GM19025 (cell line): ENCODE data around the gene DNAJC15.
"Not testable (repeated sequence)": the region's sequence is repeated elsewhere in the genome, so short reads cannot be mapped to it uniquely, and the experiment has no call there.

ENCODE experiments used
- ATAC-seq: cut with Tn5 transposase; IDR thresholded peaks from one replicate; pipeline ENCODE4 v1.9.1; 2021; ENCODE audit warnings: mild to moderate bottlenecking, low read depth, moderate library complexity; ENCODE audit not compliant: unreplicated experiment

The DNAJC15 gene

DNA sequence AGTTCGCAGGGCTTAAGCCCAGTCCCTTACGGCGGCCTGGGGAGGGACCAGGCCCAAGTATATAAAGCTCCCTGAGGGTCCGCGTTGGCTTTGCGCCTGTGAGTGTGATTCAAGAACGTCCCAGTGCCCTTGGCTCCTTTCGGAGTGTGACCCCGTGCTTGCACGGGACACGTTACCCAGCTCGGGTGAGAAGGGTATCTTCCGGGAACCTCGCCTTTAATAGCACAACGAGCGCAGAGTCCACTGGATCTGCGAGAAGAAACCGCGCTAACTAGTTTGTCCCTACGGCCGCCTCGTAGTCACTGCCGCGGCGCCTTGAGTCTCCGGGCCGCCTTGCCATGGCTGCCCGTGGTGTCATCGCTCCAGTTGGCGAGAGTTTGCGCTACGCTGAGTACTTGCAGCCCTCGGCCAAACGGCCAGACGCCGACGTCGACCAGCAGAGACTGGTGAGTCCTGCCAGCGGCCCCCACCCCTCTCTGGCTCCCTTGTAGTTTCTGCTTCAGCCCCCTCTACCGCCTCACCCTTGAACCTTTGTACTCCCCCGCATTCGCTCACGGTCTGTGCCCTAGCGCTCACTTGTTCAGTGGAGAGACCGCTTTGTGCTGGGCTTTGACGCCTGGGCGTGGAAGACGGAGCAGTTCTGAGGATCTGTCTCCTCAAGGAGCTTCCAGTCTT, at the start of gene DNAJC15:
TSS of gene DNAJC15 (plus strand) at position 298 of the 675 bp plus-strand sequence. CDS start at position 339, 41 bp downstream.
- peak; percentile 74 for ATAC-seq

DNA sequence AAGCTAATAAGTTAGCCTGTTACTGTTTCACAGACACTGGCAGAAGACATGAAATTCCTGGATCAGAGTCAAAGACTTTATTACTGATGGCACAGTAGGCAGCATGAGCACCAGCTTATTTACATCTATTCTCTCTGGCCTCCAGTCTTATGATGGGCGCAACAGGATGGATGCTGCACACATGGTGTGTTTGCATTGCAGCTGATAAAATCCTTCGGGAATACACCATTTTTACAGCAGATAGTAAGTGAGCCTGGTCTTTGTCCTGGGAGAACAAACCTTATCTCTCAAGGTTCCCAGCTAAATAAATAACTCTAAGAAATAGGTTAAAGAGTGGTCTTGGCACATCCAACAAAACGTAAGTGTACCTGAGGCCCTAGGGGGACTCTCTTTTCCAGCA, 47.3 kb upstream of the DNAJC15 start:
- ATAC-seq = no peak

DNA sequence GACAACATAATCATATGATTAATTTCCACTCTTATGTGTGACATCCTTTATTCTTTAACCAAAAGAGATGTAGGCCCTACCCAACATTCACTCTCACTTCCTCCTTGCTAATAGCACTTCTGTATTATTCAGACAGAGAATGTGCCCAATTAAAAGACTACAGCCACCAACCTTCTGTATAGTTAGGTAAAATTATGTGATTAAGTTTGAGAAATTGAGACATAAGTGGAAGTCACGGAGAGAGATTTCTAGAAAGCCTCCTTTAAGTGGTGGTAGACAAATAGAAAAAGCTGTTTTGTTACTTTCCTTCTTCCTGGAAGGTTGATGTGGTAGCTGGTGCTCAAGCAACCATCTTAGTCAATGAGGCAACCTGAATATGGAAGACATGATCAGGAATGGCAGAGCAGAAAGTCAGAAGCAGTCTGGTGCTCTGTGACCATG, 46.1 kb upstream of the DNAJC15 start:
- no peak for ATAC-seq

DNA sequence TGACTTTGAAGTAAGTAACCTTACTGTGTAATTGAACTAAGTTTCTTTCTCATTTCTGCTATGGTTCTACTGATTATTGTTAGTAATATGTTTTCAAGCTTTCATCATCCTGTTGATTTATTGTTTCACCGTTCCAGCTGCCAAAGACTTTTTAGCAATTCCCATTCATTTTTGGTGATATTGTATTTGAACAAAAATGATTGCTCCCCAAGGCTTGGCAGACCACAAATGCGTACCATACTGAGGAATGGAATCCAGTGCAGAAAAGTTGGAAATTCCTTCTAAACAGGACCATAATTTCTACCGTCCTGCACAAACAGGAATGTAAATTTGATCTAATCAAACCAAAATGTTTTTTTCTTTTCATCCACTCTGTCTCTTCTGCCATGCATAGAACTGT, 42.1 kb upstream of the DNAJC15 start:
- ATAC-seq = no peak

DNA sequence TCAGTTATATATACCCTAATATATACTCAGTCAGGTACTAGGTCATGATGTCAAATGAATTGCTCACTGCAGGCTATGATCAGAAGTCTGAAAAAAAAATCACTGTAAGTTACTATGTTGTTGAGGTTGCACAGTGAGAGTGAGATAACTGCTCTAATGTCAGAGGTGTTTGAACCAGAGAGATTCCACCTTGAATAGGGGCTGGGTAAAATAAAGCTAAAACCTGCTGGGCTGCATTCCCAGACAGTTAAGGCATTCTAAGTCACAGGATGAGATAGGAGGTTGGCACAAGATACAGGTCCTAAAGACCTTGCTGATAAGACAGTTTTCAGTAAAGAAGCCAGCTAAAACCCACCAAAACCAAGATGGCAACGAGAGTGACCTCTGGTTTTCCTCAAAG, 41.5 kb upstream of the DNAJC15 start:
- no peak for ATAC-seq

DNA sequence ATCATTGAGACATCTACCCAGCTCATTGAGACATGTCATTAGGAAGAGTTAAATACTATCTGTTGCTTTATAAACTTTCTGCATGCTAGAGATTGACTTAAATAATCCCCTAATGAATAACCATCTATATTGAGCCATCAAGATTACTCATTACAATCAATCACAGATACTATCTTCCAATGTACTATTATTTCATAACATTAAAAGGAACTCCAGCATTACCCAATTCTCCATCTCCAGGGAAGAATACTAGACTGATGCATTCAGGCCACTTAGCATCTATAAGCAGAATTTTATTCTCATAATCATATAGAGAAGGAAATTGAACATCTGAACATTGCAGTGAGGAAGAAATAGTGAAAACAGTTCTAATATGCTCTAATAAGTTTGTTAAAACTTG, 39.4 kb upstream of the DNAJC15 start:
- no peak for ATAC-seq

DNA sequence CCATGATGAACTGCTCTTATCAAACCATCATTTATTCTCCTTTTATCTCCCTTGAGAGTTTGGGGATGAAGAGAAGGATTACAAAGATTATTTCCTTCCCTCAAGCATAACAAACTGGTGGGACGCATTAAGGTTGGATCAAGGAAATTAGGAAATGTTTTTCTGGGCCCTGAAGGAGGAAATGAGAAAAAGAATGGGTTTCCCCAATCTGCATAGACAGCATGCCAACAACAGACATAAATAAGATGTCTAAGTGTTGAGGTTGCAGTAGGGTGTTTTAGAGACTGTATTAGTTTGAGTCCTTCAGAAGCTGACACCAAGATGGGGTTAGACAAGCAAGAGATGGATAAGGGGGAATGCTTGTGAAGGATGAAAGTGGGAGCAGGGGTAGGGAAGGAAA, 38.7 kb upstream of the DNAJC15 start:
- no peak for ATAC-seq

DNA sequence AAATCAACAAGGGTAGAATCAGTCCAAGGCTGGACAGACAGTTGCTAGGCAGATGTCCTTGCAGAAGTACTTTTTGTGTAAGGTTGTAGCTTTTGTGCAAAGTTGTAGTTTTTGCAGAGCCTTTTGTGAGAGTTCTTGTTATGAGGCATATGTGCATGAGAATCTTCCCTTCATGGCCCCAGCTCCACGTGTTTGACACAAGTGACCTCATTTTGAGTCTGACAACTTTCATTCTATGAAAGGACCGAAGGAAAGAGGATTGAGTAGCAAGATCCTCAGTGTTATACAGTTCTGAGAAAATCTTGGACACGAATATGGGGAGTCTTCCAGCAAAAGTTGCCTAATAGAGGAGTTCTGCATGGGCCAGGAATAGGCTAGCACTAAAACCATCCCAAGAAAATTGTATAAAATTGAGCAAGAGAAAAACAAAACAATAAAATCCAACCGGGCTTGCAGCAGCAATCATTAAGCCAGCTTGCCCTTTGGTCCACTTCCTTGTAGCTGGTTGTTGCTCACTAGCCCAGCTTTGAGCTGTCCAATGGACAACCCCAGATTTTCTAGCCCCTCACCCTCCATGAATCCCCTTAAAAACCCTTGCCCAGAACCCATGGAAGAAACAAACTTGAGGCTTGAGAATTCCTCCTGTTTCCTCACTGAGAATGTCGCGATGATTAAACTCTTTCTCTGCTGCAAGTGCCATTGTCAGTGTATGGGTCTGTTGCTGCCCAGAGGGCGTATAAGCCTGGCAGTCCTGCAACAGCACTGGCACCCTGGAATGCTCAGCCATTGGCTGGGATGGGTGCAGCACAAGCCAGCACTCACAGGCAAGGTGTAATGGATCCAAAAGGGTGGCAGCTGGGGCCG, 37.8 kb upstream of the DNAJC15 start:
- no peak for ATAC-seq

DNA sequence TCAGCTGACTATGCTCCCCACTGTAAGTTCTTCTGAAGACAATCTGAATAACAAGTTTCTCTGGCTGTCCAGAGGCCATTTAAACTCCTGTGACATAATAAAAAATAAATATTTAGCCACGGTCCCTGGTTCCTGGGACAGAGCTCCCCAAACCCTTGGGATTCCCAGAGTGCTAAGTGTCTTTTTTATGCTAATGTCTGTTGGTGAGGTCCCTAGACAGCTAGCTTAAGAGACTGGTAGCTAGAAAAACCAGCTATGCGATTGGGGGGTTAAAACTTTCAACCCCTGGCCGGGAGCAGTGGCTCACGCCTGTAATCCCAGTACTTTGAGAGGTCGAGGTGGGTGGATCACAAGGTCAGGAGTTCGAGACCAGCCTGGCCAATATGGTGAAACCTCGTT, 37.2 kb upstream of the DNAJC15 start:
- ATAC-seq = no peak

DNA sequence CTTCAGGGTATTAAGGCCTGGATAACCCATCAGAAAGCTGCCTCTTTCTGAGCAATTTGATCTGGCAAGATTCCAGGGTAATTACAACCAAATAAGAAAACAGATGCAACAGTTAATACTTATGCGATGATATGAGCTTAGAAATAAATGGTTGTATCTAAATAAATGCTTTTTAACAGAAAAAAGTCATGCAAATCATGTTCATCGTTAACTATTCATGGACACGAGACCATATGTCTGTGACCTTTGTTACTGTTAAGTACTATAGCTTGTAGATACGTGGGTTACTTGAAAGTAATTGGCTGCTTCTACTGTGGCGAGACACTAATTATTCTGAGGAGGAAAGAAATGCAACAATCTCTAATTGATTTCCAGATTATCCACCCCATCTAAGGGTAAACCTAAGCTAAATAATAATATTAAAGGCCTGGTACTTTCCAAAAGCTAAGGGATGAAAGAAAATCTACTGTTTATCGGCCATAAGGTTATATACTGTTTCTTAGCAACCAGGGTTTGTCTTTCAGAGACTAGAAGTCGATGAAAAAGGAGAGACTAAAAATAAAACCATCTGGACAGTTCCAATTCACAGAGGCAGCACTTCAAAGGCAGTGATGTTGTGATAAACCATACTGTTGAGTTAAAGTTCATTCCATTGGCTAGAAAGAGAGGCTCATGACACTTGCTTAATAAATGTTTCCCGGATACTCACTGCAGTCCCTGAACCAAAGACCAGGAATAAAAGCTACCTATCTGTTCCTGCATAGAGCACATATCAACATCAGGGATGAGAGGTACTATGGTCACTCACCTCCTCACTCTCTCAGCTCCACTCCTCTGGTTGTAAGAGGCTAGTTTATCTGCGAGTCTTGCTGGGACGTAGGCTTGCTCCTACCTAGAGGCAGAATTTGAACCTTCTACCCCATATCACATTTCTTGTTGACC, 32.8 kb upstream of the DNAJC15 start:
- no peak for ATAC-seq

DNA sequence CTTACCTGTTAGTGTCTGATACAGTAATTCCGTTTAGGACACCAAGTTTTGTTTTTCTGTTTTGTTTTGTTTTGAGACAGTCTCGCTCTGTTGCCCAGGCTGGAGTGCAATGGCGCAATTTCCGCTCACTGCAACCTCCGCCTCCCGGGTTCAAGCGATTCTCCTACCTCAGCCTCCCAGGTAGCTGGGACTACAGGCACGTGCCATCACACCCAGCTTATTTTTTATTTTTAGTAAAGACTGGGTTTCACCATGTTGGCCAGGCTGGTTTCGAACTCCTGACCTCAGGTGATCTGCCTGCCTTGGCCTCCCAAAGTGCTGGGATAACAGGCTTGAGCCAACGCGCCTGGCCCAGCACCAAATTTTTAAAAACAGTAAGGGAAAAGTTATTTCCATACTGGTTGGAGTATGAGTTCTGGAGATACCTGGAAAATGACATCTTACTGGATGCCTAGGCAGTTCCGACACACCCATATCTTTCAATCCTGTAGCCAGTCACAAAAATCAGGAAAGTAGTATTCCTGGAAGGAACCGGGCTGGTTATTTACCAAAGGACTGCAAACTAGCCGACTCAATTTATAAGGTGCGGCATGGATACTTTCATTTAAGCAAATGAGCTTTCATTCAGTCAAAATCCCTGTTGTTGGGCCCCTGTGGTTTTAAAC, 32.0 kb upstream of the DNAJC15 start:
- not testable (repeated sequence) for ATAC-seq

DNA sequence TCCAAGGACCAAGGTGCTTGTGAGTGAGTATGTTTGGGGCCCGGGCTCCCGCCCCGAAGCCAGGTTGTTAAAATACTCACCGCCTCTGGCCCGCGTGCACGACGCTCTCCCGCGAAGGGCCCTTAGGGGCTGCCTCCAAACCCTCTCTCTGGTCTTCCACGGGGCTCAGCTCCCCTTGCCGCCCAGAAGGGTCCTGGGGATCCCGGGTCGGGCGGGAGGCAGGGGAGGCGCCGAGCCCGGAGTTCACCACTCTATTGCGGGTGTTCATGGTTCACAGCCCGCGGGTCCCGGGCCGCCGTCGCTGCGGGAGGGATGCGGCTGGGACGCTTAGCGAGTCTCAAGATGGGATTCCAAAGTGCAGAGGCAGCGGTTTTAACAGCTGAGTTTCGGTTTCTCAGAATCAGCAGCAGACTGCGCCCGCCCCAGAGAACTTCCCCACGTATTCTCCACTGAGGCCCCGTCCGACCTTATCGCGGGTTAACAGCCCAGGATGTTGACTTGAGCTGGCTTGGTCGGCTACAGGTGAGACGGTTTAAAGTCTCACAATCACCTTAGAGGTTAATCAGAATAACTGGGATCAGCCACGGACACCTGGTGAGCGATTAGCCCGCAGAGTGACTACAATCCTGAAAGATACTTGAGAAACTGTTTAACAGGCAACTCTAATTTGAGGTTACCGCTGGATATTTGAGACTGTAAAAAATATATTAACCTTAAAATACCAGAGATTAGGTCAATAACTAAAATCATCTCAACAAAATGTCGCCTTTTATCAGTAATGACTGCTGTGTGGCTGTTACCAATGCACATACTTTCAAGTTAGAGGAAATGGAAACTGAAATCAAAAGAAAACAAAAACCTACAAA, 31.3 kb upstream of the DNAJC15 start, which contains the start of gene EPSTI1:
TSS of gene EPSTI1 (minus strand) at position 344 of the 866 bp plus-strand sequence. CDS start at position 268, 76 bp downstream.
- ATAC-seq = peak; percentile 69

DNA sequence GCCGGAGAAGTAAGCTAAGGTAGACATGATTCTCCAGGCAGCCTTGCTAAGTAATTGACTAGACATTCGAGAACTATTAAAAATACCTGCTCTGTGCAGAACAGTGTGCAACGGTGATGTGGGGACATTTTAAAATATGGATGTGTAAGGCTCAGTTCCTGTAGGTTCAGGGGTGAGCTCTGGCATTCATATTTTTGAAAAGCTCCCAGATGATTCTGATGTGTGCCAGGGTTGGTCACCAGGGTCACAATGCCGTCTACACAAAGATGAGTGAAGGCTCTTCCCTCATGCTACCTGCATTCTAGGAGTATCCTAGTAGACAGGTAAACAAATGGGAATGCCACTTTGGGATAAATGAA, 30.6 kb upstream of the DNAJC15 start:
- peak; percentile 2 for ATAC-seq

DNA sequence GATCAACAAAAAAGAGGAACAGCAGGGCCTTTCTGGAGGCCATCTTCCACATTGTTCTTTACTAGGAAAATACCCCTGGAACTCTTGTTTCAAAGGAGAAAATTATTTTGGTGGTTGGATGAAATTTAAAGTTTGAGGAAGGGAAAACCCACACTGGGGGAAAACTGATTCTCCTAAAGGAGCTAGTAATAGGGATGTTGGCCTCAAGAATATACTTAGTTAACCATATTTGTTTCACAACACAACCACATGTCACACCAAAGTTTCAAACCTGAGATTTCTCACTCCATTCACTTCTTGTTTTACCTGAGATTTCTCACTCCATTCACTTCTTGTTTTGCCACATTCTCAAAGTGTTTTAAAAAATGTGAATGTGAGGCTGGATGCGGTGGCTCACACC, 28.5 kb upstream of the DNAJC15 start:
- no peak for ATAC-seq

DNA sequence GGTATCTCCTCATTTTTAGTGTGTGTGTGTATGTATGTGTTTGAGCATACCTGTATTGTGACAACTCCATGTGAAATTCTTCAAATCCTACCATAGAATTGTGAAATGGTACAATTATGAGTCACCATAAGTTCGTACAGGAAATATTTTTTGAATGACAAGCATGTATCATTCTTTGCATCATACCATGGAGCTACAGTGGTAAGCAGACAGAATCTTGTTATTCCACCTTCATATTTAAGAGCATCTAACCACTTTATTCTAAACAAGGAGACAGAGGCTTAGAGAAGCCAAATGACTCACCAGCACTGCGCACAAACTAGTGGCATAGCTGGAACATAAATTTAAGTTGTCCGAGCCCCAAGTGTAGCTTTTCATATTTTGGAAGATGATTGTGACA, 26.8 kb upstream of the DNAJC15 start:
- no peak for ATAC-seq

DNA sequence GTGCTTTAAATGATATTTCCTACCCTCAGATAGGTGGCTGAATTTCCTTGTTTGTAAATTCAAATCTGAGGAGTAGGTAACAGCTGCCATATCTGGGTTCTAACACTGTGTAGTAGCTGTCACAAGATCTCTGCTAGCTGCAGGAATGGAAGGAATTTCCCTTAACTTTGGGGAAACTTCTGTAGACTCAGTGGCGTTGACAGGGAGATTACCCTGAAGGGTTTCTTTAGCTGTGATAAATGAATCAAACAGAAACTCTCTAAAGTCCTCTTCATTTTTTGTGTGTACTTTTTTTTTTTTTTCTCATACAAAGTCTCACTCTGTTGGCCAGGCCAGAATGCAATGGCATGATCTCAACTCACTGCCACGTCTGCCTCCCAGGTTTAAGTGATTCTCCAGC, 26.0 kb upstream of the DNAJC15 start:
- peak; percentile 59 for ATAC-seq

DNA sequence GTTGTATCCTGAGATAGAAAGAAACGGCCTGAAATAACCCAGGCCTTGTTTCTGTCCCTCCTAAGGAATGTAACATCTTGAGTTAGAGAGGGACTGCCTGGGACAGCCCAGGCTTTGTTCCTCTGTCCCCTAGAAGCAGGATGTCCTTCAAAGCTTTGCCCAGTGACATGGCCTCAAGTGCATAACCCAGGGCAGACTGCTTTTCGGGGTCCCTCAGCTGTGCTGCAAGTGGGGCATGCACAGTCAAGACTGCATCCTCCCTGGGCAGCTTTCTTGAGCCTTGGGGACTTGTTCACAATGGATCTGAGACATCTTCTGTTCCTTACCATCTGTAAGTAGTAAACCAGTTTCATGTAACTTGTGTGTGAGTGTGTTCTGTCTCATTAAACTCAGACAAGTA, 23.9 kb upstream of the DNAJC15 start:
- ATAC-seq = no peak

DNA sequence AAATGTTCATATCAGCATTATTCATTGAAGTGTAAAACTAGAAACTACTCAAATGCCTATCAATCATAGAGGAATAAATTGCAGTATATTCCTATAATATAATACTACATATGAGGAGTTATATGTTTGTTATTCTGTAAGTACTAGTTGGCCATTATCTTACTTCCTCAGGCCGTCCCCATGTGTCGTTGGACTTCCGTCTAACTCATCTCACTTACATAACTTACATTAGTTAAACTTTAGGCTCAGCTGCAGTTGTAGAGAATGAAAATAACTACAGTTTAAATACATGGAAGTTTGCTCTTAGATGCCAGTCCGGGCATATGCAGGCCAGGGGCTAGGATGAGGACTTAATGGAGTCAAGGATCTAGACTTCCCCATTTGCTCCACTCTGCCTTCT, 22.7 kb upstream of the DNAJC15 start:
- ATAC-seq = no peak

DNA sequence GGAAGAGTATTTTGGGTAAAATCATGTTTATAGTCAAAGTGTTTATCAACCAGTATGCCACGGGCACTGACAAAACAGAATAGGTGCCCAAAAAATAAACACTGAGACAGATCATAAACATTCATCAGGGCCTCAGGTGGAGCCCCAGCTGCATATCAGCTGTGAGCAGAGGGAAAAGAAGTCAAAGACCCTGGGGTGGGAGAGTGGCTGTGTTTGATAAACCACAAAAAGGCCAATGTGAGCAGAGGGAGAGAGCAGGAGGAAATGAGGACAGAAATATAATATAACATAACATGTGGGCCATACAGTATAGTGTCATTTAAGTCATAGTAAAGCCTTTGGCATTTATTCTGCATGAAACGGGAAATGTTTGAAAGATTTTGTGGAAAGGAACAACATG, 21.4 kb upstream of the DNAJC15 start:
- no peak for ATAC-seq
